Ascending aorta (tissue), 2 donors: ENCODE measurements around the gene TMEM242. TPM values are rescaled to one million over a fixed set of nuclear protein-coding genes. Genes with fewer than 3 reads are reported as not detected.

Source experiments
- DNase-seq, 2 donors: peaks; one replicate each; pipeline ENCODE4 v3.0.0-alpha.2; 2019; ENCODE audit warnings: low spot score in 2 of 2
- H3K27ac ChIP-seq, 2 donors: fragments of 200-600 bp; sonication (generic); one replicate each; pipeline ENCODE4 v1.5.1; 2016 to 2017; ENCODE audit warnings: mild to moderate bottlenecking in 1 of 2
- H3K27me3 ChIP-seq: fragments of 200-600 bp; sonication (generic); one replicate; pipeline ENCODE4 v1.5.1; 2017
- H3K36me3 ChIP-seq, 2 donors: fragments of 200-600 bp; sonication (generic); one replicate each; pipeline ENCODE4 v1.5.1; 2016
- H3K4me1 ChIP-seq, 2 donors: fragments of 200-600 bp; sonication (generic); one replicate each; pipeline ENCODE4 v1.5.1; 2016 to 2017; ENCODE audit warnings: mild to moderate bottlenecking in 1 of 2
- H3K4me3 ChIP-seq, 2 donors: fragments of 200-600 bp; sonication (generic); one replicate each; pipeline ENCODE4 v1.5.1; 2016 to 2017; ENCODE audit warnings: mild to moderate bottlenecking in 1 of 2
- H3K9me3 ChIP-seq, 2 donors: fragments of 200-600 bp; sonication (generic); one replicate each; pipeline ENCODE4 v1.5.1; 2016
- intact Hi-C: fragments of 100-400 bp; cut with DNase I; formaldehyde crosslinking; loops from one replicate; pipeline ENCODE4 v1.15.1; 2023
- total RNA-seq: library from RNA; depleted of rRNA; stranded (reverse); fragments of >200 nt; gene quantifications from one replicate; pipeline ENCODE4 v1.1.0, GENCODE V29; 2016
- TF ChIP-seq, protein P1 (sequence below), 3 experiments: fragments of 200-600 bp in 2 of 3; fragments of 450-650 bp in 1 of 3; sonication (generic) in 2 of 3; IDR thresholded peaks; one replicate each; pipeline ENCODE4 v1.5.1; 2016 to 2019; ENCODE audit warnings: antibody characterized with exemption in 3 of 3, mild to moderate bottlenecking in 1 of 3, moderate library complexity in 1 of 3

TMEM242 gene
- total RNA-seq, 1 donor from 2014 or later = 2.3 TPM

DNA sequence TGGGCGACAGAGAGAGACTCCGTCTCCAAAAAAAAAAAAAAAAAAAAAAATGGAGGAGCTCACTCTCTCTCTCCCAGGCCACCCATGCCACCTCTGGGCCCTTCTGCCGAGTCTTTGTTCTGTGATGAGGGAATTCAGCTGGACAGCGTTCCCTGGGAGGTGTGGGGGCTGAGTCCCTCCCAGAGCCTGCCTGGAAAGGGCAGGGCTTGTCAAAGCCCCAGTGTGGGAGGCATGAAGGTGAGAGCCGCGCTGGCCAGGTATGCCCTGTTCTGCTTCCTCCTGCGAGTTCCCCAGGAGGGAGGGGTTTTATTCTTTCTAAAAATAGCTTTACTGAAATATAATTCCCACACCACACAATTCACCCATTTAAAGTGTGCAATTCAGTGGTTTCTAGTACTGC is 69.6 kb downstream of the TMEM242 start:
- TF ChIP-seq, protein P1, sequence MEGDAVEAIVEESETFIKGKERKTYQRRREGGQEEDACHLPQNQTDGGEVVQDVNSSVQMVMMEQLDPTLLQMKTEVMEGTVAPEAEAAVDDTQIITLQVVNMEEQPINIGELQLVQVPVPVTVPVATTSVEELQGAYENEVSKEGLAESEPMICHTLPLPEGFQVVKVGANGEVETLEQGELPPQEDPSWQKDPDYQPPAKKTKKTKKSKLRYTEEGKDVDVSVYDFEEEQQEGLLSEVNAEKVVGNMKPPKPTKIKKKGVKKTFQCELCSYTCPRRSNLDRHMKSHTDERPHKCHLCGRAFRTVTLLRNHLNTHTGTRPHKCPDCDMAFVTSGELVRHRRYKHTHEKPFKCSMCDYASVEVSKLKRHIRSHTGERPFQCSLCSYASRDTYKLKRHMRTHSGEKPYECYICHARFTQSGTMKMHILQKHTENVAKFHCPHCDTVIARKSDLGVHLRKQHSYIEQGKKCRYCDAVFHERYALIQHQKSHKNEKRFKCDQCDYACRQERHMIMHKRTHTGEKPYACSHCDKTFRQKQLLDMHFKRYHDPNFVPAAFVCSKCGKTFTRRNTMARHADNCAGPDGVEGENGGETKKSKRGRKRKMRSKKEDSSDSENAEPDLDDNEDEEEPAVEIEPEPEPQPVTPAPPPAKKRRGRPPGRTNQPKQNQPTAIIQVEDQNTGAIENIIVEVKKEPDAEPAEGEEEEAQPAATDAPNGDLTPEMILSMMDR (IDR thresholded peaks at IDR 0.05) = no peak
- Histone ChIP-seq H3K27ac (no peak overlapping the region), H3K4me1 (no peaks in the 10 kb centered on the region), H3K27me3 (no peaks in the 10 kb centered on the region), H3K4me3 (no peak overlapping the region), H3K36me3 (no peaks in the 10 kb centered on the region), H3K9me3 (no peaks in the 10 kb centered on the region)
- no peak for DNase-seq
- intact Hi-C loops = no loop called here

DNA sequence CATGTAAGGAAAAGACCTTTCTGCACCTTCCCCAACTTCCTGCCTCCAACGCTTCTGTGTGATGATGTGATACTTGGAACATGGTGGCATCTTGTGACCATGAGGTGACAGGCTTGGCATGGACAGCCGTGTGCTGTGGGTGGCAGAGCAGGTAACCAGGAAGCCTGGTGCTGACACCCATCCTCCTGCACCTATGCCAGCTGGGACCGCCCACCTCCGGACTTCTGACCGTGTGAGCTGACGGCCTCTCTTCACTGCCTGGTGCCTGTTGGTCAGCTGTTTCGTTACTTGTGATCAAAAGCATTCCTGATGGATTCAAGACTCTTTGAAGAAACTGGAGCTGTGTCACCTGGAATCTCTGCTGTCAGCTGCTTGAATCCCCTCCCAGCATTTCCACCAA is 70.3 kb downstream of the TMEM242 start:
- Histone ChIP-seq H3K27me3 (no peaks in the 10 kb centered on the region), H3K4me3 (no peak overlapping the region), H3K36me3 (no peaks in the 10 kb centered on the region), H3K9me3 (no peaks in the 10 kb centered on the region), H3K27ac (no peak overlapping the region), H3K4me1 (no peaks in the 10 kb centered on the region)
- TF ChIP-seq, protein P1 (IDR thresholded peaks at IDR 0.05) = no peak
- DNase-seq = no peak
- intact Hi-C loops = no loop called here

DNA sequence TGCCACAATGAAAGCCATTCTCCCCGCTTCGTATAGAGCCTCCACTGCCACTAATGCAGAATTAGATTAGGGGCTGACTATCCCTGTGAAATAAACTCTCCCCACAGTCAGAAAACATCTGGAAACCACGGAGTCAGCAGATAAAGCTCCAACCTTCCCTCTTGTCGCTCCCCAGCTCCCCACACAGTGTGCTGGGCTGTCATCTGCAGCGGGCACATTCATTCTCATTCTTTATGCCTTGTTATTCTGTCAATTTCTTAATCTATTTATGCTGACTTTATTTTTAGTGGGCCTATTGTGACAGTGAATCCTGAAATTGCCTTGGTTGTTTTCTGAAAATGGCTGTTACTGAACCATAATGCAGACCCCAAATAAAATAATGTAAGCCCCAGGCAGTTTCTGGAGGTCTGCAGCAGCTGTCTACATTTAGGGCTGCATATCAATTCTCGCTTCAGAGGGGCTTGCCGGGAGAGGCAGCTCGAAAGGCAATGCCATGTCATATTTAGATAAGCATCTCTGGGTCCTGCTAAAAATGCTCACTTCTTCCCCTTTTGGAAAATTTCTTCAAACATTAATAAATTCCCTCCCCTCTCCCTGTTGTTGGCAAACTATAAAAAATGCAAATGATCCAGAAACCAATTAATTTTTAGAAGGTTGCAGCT is 71.6 kb downstream of the TMEM242 start:
- intact Hi-C loops = no loop called here
- H3K27ac ChIP-seq = no peak overlapping the region
- H3K9me3 ChIP-seq = no peaks in the 10 kb centered on the region
- no peak overlapping the region for H3K4me3 ChIP-seq
- no peaks in the 10 kb centered on the region for H3K36me3 ChIP-seq
- peaks cover 0 to 10% of the 10 kb centered on the region in 2 donors for H3K4me1 ChIP-seq
- TF ChIP-seq, protein P1 (IDR thresholded peaks at IDR 0.05) = no peak
- no peaks in the 10 kb centered on the region for H3K27me3 ChIP-seq
- no peak for DNase-seq

DNA sequence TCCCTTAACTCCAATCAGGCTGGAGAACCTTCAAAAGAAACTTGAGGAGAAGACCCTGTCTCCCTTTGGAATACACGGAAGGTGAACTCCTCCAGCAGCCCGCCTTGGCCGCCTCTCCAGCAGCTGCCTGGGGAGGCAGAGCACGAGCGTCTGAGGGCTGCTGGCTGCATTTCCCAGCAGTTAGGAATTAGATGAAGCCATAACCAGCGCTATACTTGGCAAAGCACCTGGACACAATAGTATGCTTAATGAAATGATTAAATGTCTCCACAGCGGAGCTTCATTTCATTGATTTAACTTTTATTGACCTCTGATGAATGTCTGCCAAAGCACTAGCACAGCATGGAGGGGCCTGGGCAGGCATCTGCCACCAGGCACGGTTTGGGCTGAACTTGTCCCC is 73.5 kb downstream of the TMEM242 start:
- no peak overlapping the region for H3K27ac ChIP-seq
- no peak overlapping the region for H3K4me3 ChIP-seq
- no peaks in the 10 kb centered on the region for H3K9me3 ChIP-seq
- intact Hi-C loops = no loop called here
- no peaks in the 10 kb centered on the region for H3K36me3 ChIP-seq
- peaks cover 10 to 29% of the 10 kb centered on the region in 2 donors for H3K4me1 ChIP-seq
- no peaks in the 10 kb centered on the region for H3K27me3 ChIP-seq
- TF ChIP-seq, protein P1 (IDR thresholded peaks at IDR 0.05) = no peak
- no peak for DNase-seq

DNA sequence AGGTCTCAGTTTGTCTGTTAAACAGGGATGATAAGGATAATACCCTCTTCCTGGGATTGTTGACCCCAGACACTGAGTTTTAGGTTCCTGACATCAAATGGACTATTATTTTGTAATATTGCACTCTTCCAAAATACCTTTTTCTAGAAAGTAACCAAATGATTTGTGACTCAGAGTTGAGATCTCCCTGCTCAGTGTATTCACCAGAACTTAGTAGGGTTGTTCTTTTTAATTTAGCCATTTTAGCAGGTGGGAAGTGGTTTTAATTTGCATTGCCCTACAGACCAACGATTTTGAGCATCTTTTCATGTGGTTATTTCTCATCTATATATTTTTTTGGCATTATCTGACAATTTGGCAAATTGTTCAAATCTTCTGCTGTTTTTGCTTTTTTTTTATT is 75.1 kb downstream of the TMEM242 start:
- no peaks in the 10 kb centered on the region for H3K9me3 ChIP-seq
- TF ChIP-seq, protein P1 (IDR thresholded peaks at IDR 0.05) = no peak
- peak overlapping the region in 1 of 2 donors; percentile 96 for H3K27ac ChIP-seq
- H3K27me3 ChIP-seq = no peaks in the 10 kb centered on the region
- no peaks in the 10 kb centered on the region for H3K36me3 ChIP-seq
- peaks cover 14 to 41% of the 10 kb centered on the region in 2 donors for H3K4me1 ChIP-seq
- intact Hi-C loops = no loop called here
- no peak overlapping the region for H3K4me3 ChIP-seq
- DNase-seq = no peak
